22Rv1 (cell line): ENCODE measurements around the gene PPP1R16B.

ENCODE experiments used
- ZFX ChIP-seq: fragments of 450-650 bp; IDR thresholded peaks from 2 replicates; pipeline ENCODE4 v1.6.1; 2017; ENCODE audit warnings: antibody characterized with exemption, borderline replicate concordance
- TF ChIP-seq, protein P1 (sequence below): fragments of 450-650 bp; IDR thresholded peaks from 2 replicates; pipeline ENCODE4 v1.5.1; 2017; ENCODE audit warnings: mild to moderate bottlenecking

- TF ChIP-seq, protein P1, sequence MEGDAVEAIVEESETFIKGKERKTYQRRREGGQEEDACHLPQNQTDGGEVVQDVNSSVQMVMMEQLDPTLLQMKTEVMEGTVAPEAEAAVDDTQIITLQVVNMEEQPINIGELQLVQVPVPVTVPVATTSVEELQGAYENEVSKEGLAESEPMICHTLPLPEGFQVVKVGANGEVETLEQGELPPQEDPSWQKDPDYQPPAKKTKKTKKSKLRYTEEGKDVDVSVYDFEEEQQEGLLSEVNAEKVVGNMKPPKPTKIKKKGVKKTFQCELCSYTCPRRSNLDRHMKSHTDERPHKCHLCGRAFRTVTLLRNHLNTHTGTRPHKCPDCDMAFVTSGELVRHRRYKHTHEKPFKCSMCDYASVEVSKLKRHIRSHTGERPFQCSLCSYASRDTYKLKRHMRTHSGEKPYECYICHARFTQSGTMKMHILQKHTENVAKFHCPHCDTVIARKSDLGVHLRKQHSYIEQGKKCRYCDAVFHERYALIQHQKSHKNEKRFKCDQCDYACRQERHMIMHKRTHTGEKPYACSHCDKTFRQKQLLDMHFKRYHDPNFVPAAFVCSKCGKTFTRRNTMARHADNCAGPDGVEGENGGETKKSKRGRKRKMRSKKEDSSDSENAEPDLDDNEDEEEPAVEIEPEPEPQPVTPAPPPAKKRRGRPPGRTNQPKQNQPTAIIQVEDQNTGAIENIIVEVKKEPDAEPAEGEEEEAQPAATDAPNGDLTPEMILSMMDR, result no peak
- TF ChIP-seq ZFX, result no peak
Observed at GRCh38 chr20:38787870-38788269, 17.6 kb upstream of the PPP1R16B start.
